Sigmoid colon (tissue), 7 donors: ENCODE measurements around the gene ZNF195. TPM values are rescaled to one million over a fixed set of nuclear protein-coding genes. Genes with fewer than 3 reads are reported as not detected.
"Not testable (repeated sequence)": the region's sequence is repeated elsewhere in the genome, so short reads cannot be mapped to it uniquely, and the experiment has no call there.

Experiments used
- DNase-seq: peaks from one replicate; pipeline ENCODE4 v3.0.0-alpha.2; 2019
- H3K27ac ChIP-seq, 4 donors: fragments of 200-600 bp; sonication (generic); one replicate each; pipeline ENCODE4 v1.5.1; 2016 to 2019; ENCODE audit warnings: mild to moderate bottlenecking in 1 of 4
- H3K27me3 ChIP-seq, 3 donors: fragments of 200-600 bp; sonication (generic); one replicate each; pipeline ENCODE4 v1.5.1; 2019; ENCODE audit warnings: mild to moderate bottlenecking in 1 of 3
- H3K36me3 ChIP-seq, 4 donors: fragments of 200-600 bp; sonication (generic); one replicate each; pipeline ENCODE4 v1.5.1; 2016 to 2019
- H3K4me1 ChIP-seq, 4 donors: fragments of 200-600 bp; sonication (generic); one replicate each; pipeline ENCODE4 v1.5.1; 2017 to 2019
- H3K4me3 ChIP-seq, 4 donors: fragments of 200-600 bp; sonication (generic); one replicate each; pipeline ENCODE4 v1.5.1; 2017 to 2019; ENCODE audit warnings: mild to moderate bottlenecking in 2 of 4, moderate library complexity in 1 of 4
- H3K9me3 ChIP-seq, 4 donors: fragments of 200-600 bp in 3 of 4; sonication (generic) in 3 of 4; one replicate each; pipeline versions ENCODE4 v1.5.1 to v1.6.1; 2013 to 2019
- CTCF ChIP-seq, 4 experiments: fragments of 450-650 bp in 3 of 4; fragments of 200-600 bp in 1 of 4; IDR thresholded peaks; one replicate each; pipeline ENCODE4 v1.5.1; 2016 to 2019; ENCODE audit warnings: antibody characterized with exemption in 4 of 4, mild to moderate bottlenecking in 3 of 4, moderate library complexity in 2 of 4
- EP300 ChIP-seq, 4 donors: sonication (generic); formaldehyde crosslinking; IDR thresholded peaks; one replicate each; pipeline ENCODE4 v1.6.1; 2017; ENCODE audit warnings: antibody characterized with exemption in 4 of 4
- POLR2A ChIP-seq, 2 donors: fragments of 450-650 bp; IDR thresholded peaks; one replicate each; pipeline ENCODE4 v1.6.1; 2016; ENCODE audit warnings: antibody characterized with exemption in 2 of 2, mild to moderate bottlenecking in 2 of 2, moderate library complexity in 2 of 2
- POLR2AphosphoS5 ChIP-seq, 4 donors: sonication (generic); formaldehyde crosslinking; IDR thresholded peaks; one replicate each; pipeline ENCODE4 v1.6.1; 2017; ENCODE audit warnings: antibody characterized with exemption in 4 of 4
- WGBS, 2 donors: extraction: QIAGEN DNeasy Blood & Tissue Kit; methylation state at CpG; one replicate each; pipeline ENCODE4 v1.1.7; 2013; 5-methylcytosine and 5-hydroxymethylcytosine counted together
- intact Hi-C: fragments of 100-400 bp; cut with DNase I; formaldehyde crosslinking; loops from one replicate; pipeline ENCODE4 v1.15.1; 2023
- polyA plus RNA-seq, 3 donors: library from polyadenylated mRNA; stranded (reverse); fragments of 200-250 nt; gene quantifications; one replicate each; pipeline ENCODE4 v1.2.3, GENCODE V29; 2013
- total RNA-seq, 4 donors: library from RNA; depleted of rRNA; stranded (reverse); fragments of >200 nt; gene quantifications; one replicate each; pipeline ENCODE4 v1.1.0, GENCODE V29; 2016
- donor health status: healthy with polysubstance abuse.
- donor health status: Bipolar disorder and iron deficiency.
- donor health status: healthy.

Gene ZNF195
- total RNA-seq = 10 to 100 TPM; 13.8 to 29.1 (median 15.9) TPM
- 10 to 100 TPM; 13.9 to 21.4 (median 16.2) TPM for polyA plus RNA-seq

- peak within 1 kb of the TSS; percentile 61 to 94 (median 80) for H3K4me3 ChIP-seq
- H3K27ac ChIP-seq = peak within 1 kb of the TSS; percentile 71 to 81 (median 79)
- no peaks in the 10 kb centered on the region for H3K27me3 ChIP-seq
- no peaks in the 10 kb centered on the region for H3K36me3 ChIP-seq
- TF ChIP-seq EP300 (IDR thresholded peaks at IDR 0.05) (no peak), POLR2AphosphoS5 (IDR thresholded peaks at IDR 0.05) (peak; percentile 35 to 77 (median 62)), POLR2A (IDR thresholded peaks at IDR 0.05) (peak in 1 of 2 donors; percentile 38), CTCF (IDR thresholded peaks at IDR 0.05) (no peak)
- DNase-seq = peak; percentile 99
- no peaks in the 10 kb centered on the region for H3K9me3 ChIP-seq
- WGBS, 2 donors = 1% methylated on average over 54 of the region's 54 CpGs
- H3K4me1 ChIP-seq = peaks cover 0 to 27% (median 15%) of the 10 kb centered on the region in 4 donors
- intact Hi-C loops = loop anchor here (10.0 kb wide), 1 partner anchor 46 kb away; no protein-coding TSS in a partner anchor
Observed at GRCh38 chr11:3378426-3379423, at the start of gene ZNF195. Gene ZNF195 (minus strand): TSS chr11:3379146. CDS start chr11:3379040, 106 bp downstream.

DNA sequence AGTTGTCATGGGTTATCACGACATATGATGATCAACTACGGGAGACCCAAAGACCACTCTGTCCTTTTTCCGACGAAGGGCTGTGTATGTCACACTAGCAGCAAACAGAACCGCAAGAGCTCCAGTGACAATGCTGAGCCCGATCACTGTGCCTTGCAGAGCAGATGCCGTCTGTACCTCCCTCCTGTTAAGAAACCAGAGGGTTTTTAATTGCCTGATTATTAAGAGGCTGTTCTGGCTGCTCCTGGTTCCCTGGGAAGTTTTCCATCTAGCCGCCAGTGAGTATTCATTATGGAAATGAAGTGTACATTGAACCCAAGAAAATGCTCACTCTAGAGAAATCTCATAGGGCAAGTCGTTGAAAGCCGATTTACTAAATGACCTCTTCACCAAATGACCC is 49.1 kb upstream of the ZNF195 start:
- intact Hi-C loops = loop anchor here (10.0 kb wide), 1 partner anchor 53 kb away; the partner anchor contains the start of gene ZNF195
- not testable (repeated sequence) for H3K27me3 ChIP-seq, H3K27ac ChIP-seq, H3K36me3 ChIP-seq, H3K9me3 ChIP-seq, H3K4me1 ChIP-seq, DNase-seq, H3K4me3 ChIP-seq
- 89 to 96% methylated on average over 10 of the region's 10 CpGs for WGBS, 2 donors

DNA sequence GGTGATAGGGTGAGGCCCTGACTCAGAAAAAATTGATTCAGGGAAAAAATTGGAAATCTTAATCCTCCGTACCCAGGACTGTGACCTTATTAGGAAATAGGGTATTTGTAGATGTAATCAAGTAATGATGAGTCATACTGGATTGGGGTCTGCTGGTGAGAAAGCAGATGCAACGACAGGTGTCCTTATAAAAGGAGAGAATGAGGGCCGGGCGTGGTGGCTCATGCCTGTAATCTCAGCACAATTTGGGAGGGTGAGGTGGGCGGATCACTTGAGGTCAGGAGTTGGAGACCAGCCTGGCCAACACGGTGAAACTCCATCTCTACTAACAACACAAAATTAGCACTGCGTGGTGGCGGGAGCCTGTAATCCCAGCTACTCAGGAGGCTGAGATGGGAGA is 47.6 kb upstream of the ZNF195 start:
- H3K36me3 ChIP-seq, DNase-seq, H3K9me3 ChIP-seq, H3K27me3 ChIP-seq, H3K27ac ChIP-seq, H3K4me3 ChIP-seq: not testable (repeated sequence)
- peaks cover 0 to 11% (median 3%) of the 10 kb centered on the region in 4 donors for H3K4me1 ChIP-seq
- WGBS, 2 donors = 68 to 78% methylated on average over 8 of the region's 8 CpGs
- intact Hi-C loops = loop anchor here (10.0 kb wide), 1 partner anchor 52 kb away; the partner anchor contains the start of gene ZNF195

GRCh38 chr11:3423928-3424327 is 45.0 kb upstream of the ZNF195 start:
- not testable (repeated sequence) for DNase-seq, H3K9me3 ChIP-seq, H3K27me3 ChIP-seq, H3K36me3 ChIP-seq
- Histone ChIP-seq H3K4me1 (peaks cover 0 to 11% (median 4%) of the 10 kb centered on the region in 4 donors), H3K27ac (peak overlapping the region in 1 of 4 donors; percentile 84), H3K4me3 (peak overlapping the region in 2 of 4 donors; percentile 67 to 69)
- intact Hi-C loops = loop anchor here (10.0 kb wide), 1 partner anchor 49 kb away; the partner anchor contains the start of gene ZNF195
- 10 to 21% methylated on average over 5 of the region's 5 CpGs for WGBS, 2 donors

GRCh38 chr11:3423138-3423731 is 44.3 kb upstream of the ZNF195 start:
- H3K27ac ChIP-seq = peak overlapping the region; percentile 79 to 84 (median 84)
- intact Hi-C loops = loop anchor here (10.0 kb wide), 1 partner anchor 48 kb away; the partner anchor contains the start of gene ZNF195
- not testable (repeated sequence) for DNase-seq, H3K36me3 ChIP-seq, H3K27me3 ChIP-seq, H3K9me3 ChIP-seq
- TF ChIP-seq POLR2A (IDR thresholded peaks at IDR 0.05) (peak in 1 of 2 donors; percentile 52), POLR2AphosphoS5 (IDR thresholded peaks at IDR 0.05) (peak in 2 of 4 donors; percentile 41 to 50)
- peak overlapping the region; percentile 67 to 69 (median 68) for H3K4me3 ChIP-seq
- peaks cover 0 to 11% (median 4%) of the 10 kb centered on the region in 4 donors for H3K4me1 ChIP-seq
- WGBS, 2 donors = 1% methylated on average over 46 of the region's 46 CpGs

DNA sequence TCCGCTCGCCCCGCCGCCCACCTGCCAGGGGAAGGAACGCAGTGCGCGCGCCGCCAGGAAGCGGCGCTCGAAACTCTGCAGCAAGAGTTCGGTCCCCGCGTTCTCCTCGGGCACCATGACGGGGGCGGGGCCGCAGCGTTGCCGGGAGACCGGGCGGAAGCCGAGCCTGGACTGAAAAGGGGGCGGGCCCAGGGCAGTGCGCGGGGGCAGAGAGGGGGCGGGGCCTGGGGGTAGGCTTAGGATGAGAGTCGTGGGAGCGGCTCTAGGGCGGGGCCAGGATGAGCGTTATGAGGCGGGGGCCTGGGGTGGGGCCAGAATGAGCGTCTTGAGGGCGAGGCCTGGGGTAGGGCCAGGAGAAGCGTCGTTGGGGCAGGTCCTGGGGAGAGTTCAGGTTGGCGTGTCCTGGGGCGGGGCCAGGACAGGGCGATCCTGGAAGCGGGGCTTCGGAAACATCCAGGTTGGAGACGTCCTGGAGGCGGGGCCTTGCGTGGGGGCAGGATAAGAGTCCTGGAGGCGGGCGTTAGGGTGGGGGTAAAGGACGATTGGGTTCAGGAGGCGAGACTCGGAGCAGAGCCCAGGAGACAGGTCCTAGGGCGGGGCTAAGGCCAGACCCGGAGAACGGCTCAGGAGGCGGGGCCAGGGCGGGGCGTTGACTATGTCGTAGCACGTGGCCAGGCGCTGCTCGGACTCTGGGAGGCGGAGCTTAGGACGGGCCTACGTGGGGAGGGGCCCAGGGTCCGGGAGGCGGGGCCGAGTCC is 43.6 kb upstream of the ZNF195 start:
- H3K4me1 ChIP-seq = peaks cover 0 to 11% (median 4%) of the 10 kb centered on the region in 4 donors
- not testable (repeated sequence) for H3K27me3 ChIP-seq, H3K36me3 ChIP-seq, H3K9me3 ChIP-seq
- H3K4me3 ChIP-seq = peak overlapping the region; percentile 67 to 69 (median 68)
- peak; percentile 100 for DNase-seq
- peak in 1 of 4 donors; percentile 23 for TF ChIP-seq POLR2AphosphoS5 (IDR thresholded peaks at IDR 0.05)
- intact Hi-C loops = loop anchor here (10.0 kb wide), 1 partner anchor 48 kb away; the partner anchor contains the start of gene ZNF195
- WGBS, 2 donors = 1% methylated on average over 66 of the region's 66 CpGs
- H3K27ac ChIP-seq = peak overlapping the region; percentile 79 to 84 (median 84)

DNA sequence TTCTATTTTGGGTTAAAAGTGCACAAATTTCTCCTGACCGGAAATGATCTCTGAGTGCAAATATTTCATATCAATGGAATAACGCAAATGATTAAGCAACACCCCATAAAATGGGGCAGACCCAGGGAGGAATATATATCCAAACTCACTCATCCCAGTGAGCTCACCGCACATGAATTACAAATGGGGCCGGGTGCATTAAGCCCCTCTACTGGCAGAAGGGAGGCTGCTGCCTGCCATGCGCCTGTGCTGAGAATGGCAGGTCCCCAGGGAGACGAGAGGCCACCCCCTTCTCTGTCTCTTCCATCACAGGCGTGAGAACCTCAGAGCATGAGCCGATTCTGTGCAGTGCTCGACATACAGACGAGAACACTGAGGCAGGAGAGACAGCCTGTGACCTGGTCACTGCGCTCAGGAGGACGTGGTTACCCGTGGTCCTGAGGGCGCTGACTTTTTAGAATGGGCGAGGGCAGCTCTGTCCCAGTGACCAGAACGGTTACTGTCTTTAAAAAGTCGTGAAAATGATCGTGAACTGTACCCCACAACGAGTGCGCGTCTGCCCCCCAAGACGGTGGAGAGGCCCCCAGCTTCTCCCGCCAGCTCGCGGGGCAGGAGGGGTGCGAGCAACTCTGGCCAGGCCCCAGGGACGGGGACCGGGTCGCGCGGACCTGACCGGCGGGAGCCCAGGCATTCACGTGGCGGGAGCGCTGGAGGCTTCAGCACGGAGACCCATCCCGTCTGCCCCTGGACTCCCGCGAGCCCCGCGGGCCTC is 42.8 kb upstream of the ZNF195 start:
- not testable (repeated sequence) for DNase-seq, H3K27me3 ChIP-seq, H3K36me3 ChIP-seq, H3K9me3 ChIP-seq
- peak overlapping the region; percentile 67 to 69 (median 68) for H3K4me3 ChIP-seq
- WGBS, 2 donors = 3 to 5% methylated on average over 42 of the region's 42 CpGs
- H3K27ac ChIP-seq = peak overlapping the region; percentile 79 to 84 (median 84)
- intact Hi-C loops = loop anchor here (10.0 kb wide), 1 partner anchor 47 kb away; the partner anchor contains the start of gene ZNF195
- peaks cover 0 to 11% (median 4%) of the 10 kb centered on the region in 4 donors for H3K4me1 ChIP-seq

GRCh38 chr11:3420281-3421042 is 41.5 kb upstream of the ZNF195 start:
- H3K4me1 ChIP-seq = peaks cover 0 to 11% (median 4%) of the 10 kb centered on the region in 4 donors
- H3K9me3 ChIP-seq, H3K27ac ChIP-seq, H3K27me3 ChIP-seq, DNase-seq, H3K36me3 ChIP-seq, H3K4me3 ChIP-seq: not testable (repeated sequence)
- 80 to 85% methylated on average over 10 of the region's 10 CpGs for WGBS, 2 donors
- intact Hi-C loops = loop anchor here (10.0 kb wide), 1 partner anchor 46 kb away; the partner anchor contains the start of gene ZNF195

DNA sequence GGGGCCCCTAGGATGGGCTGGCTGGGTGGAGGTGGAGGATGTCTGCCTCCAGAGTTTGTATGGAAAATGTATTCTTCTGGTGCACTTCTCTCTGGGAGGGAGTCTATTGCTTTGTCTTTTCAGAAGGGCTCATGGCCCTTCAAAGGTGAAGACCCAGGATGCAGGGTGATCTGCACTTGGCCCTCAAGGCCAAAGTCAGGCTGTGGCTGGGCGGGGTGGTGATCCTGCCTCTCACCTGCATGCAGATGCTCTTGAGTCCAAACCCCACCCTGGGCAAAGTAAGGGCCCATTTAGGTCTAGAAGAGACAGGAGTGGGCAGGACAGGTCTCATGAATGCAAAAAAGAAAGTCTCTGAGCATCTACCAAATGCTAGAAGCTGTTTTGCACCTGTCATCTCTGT is 40.5 kb upstream of the ZNF195 start:
- intact Hi-C loops = loop anchor here (10.0 kb wide), 1 partner anchor 205 kb away; the partner anchor contains the start of gene MRGPRG
- H3K4me3 ChIP-seq, H3K36me3 ChIP-seq, H3K27me3 ChIP-seq, DNase-seq, H3K27ac ChIP-seq, H3K9me3 ChIP-seq: not testable (repeated sequence)
- H3K4me1 ChIP-seq = peaks cover 0 to 11% (median 4%) of the 10 kb centered on the region in 4 donors
- 79 to 80% methylated on average over 1 of the region's 1 CpG for WGBS, 2 donors
